ENCODE measurements around the gene ATG101.

ATG101 gene

DNA sequence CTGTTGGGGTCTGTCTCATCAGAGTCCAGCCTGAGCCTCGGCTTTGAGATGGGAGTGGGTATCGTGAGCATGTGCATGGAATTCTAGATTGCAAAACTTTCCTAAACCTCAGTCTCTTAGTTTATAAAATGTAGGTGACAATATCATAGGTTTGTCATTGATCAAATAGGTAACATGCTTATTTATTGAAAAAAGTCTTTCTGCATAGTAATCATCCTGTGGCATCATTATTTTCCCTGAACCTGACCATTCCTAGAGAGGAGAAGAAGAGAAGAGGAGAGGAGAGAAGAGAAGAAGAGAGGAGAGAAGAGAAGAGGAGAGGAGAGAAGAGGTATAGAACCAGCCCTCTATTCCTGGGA is 13.8 kb downstream of the ATG101 start:
- H3K27me3 ChIP-seq (ENCODE audit: control insufficient read depth, low read length) = peaks cover 1% of the 10 kb centered on the region
- no peaks in the 10 kb centered on the region for H3K9me2 ChIP-seq (replicated peaks; ENCODE audit: control insufficient read depth, low read length)
- TF ChIP-seq EZH2phosphoT487 (IDR thresholded peaks at IDR 0.05; ENCODE audit: borderline replicate concordance, low read length) = no peak
- TF ChIP-seq, protein P1, sequence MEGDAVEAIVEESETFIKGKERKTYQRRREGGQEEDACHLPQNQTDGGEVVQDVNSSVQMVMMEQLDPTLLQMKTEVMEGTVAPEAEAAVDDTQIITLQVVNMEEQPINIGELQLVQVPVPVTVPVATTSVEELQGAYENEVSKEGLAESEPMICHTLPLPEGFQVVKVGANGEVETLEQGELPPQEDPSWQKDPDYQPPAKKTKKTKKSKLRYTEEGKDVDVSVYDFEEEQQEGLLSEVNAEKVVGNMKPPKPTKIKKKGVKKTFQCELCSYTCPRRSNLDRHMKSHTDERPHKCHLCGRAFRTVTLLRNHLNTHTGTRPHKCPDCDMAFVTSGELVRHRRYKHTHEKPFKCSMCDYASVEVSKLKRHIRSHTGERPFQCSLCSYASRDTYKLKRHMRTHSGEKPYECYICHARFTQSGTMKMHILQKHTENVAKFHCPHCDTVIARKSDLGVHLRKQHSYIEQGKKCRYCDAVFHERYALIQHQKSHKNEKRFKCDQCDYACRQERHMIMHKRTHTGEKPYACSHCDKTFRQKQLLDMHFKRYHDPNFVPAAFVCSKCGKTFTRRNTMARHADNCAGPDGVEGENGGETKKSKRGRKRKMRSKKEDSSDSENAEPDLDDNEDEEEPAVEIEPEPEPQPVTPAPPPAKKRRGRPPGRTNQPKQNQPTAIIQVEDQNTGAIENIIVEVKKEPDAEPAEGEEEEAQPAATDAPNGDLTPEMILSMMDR (IDR thresholded peaks at IDR 0.05; ENCODE audit: low read depth, low read length, poor library complexity, severe bottlenecking) = peak; percentile 28
- H3K4me3 ChIP-seq (ENCODE audit: low read length) = no peak overlapping the region
- H3K9me3 ChIP-seq (ENCODE audit: control insufficient read depth, insufficient read depth, low read length) = no peaks in the 10 kb centered on the region
- H3F3A ChIP-seq (ENCODE audit: control insufficient read depth, insufficient read depth) = no peaks in the 10 kb centered on the region
- 0 out of 2 replicates have a peak, but pooled peaks cover 5% of the 10 kb centered on the region for H4K20me1 ChIP-seq (ENCODE audit: control insufficient read depth, insufficient read depth, low read depth, low read length)
- no peak overlapping the region for H3K27ac ChIP-seq (ENCODE audit: low read depth, low read length)
- no peak overlapping the region for H3K4me2 ChIP-seq (ENCODE audit: low read length)
- H3K79me2 ChIP-seq (ENCODE audit: control insufficient read depth, low read length) = peaks cover 4% of the 10 kb centered on the region; the same call in 1 of the 2 replicates
- peaks cover 5% of the 10 kb centered on the region for H3K36me3 ChIP-seq (ENCODE audit: control insufficient read depth, low read length)
- H3K4me1 ChIP-seq (ENCODE audit: control insufficient read depth, low read length) = peaks cover 45% of the 10 kb centered on the region

DNA sequence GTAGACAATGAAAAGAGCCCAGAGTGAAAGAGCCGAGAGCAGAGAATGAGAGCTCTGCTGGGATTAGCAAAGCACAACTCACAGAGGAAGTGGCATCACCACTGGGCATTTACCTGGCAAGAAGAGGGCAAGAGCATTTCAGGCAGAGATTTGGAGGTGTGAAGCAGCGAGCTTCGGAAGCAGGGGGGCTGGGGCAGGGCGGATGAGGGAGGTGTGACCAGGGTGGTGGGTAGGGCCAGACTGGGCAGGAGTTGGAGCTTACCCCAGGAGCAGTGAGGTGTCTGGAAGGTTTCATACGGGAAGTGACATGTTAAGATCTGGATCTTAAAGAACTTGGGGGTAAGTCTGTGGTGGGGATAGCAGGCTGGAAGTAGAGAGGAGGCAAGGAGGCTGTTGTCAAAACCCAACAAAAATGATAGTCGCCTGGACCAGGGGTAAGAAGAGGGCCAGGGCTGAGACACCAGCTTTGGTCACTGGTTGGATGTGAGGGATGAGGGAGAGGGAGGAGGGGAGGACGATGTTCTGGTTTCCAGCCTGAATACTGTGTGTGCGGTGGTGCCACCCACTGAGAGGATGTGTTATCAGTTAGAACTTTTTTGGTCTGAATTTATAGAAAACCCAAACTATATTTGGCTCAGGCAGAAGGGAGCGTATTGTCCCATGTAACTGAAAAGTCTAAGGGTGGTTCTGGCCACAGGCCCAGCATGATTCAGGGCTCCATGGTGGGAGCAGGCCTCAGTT is 14.9 kb downstream of the ATG101 start:
- Histone ChIP-seq H3K79me2 (ENCODE audit: control insufficient read depth, low read length) (no peaks in the 10 kb centered on the region), H4K20me1 (ENCODE audit: control insufficient read depth, insufficient read depth, low read depth, low read length) (peaks cover 5% of the 10 kb centered on the region; the same call in 1 of the 2 replicates), H3K9me3 (ENCODE audit: control insufficient read depth, insufficient read depth, low read length) (no peaks in the 10 kb centered on the region), H3K36me3 (ENCODE audit: control insufficient read depth, low read length) (no peaks in the 10 kb centered on the region), H3K27ac (ENCODE audit: low read depth, low read length) (no peak overlapping the region), H3K4me1 (ENCODE audit: control insufficient read depth, low read length) (peaks cover 52% of the 10 kb centered on the region), H3F3A (ENCODE audit: control insufficient read depth, insufficient read depth) (no peaks in the 10 kb centered on the region), H3K9me2 (replicated peaks; ENCODE audit: control insufficient read depth, low read length) (no peaks in the 10 kb centered on the region), H3K4me3 (ENCODE audit: low read length) (no peak overlapping the region), H3K27me3 (ENCODE audit: control insufficient read depth, low read length) (peaks cover 5% of the 10 kb centered on the region), H3K4me2 (ENCODE audit: low read length) (no peak overlapping the region)
- TF ChIP-seq, protein P1 (IDR thresholded peaks at IDR 0.05; ENCODE audit: low read depth, low read length, poor library complexity, severe bottlenecking) = no peak
- no peak for TF ChIP-seq EZH2phosphoT487 (IDR thresholded peaks at IDR 0.05; ENCODE audit: borderline replicate concordance, low read length)

DNA sequence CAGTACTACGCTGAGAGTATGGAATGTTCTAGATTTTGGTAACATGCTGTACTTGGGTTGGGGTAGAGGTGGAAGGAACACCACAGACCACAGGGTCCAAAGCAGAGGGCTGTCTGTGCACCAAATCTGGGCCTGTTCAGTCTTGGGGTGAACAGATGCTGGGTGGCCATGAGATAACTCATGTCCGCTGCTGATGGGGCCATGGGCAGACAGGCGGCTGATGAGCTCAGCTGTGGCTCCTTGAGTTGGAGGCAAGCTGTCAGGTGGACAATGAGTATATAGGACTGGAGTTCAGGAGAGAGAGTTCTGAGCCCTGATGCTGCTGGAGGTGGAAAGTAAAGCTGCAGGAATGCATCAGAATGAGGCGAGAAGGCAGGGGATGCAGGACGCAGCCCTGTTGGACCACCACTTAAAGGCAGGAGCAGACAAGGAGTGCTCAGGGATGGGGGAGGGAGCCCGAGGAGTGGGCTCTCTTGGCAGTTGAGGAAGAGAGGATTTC is 16.0 kb downstream of the ATG101 start:
- Histone ChIP-seq H3K27me3 (ENCODE audit: control insufficient read depth, low read length) (peaks cover 11% of the 10 kb centered on the region), H3K9me2 (replicated peaks; ENCODE audit: control insufficient read depth, low read length) (no peaks in the 10 kb centered on the region), H3K4me3 (ENCODE audit: low read length) (no peak overlapping the region), H4K20me1 (ENCODE audit: control insufficient read depth, insufficient read depth, low read depth, low read length) (peaks cover 5% of the 10 kb centered on the region; the same call in 1 of the 2 replicates), H3F3A (ENCODE audit: control insufficient read depth, insufficient read depth) (no peaks in the 10 kb centered on the region), H3K4me1 (ENCODE audit: control insufficient read depth, low read length) (peaks cover 54% of the 10 kb centered on the region), H3K36me3 (ENCODE audit: control insufficient read depth, low read length) (no peaks in the 10 kb centered on the region), H3K27ac (ENCODE audit: low read depth, low read length) (no peak overlapping the region), H3K79me2 (ENCODE audit: control insufficient read depth, low read length) (no peaks in the 10 kb centered on the region), H3K9me3 (ENCODE audit: control insufficient read depth, insufficient read depth, low read length) (no peaks in the 10 kb centered on the region), H3K4me2 (ENCODE audit: low read length) (no peak overlapping the region)
- TF ChIP-seq EZH2phosphoT487 (IDR thresholded peaks at IDR 0.05; ENCODE audit: borderline replicate concordance, low read length) = no peak
- TF ChIP-seq, protein P1 (IDR thresholded peaks at IDR 0.05; ENCODE audit: low read depth, low read length, poor library complexity, severe bottlenecking) = no peak
